Motor neuron (in vitro differentiated cells): ENCODE measurements around the gene HIPK2. TPM values are rescaled to one million over a fixed set of nuclear protein-coding genes. Genes with fewer than 3 reads are reported as not detected.
"Not testable (repeated sequence)": the region's sequence is repeated elsewhere in the genome, so short reads cannot be mapped to it uniquely, and the experiment has no call there.

ENCODE experiments used
- ATAC-seq, 8 experiments: fragments of 200-7000 bp; cut with Tn5 transposase; replicated peaks in 6 of 8; 2 replicates each; pipeline ENCODE4 v1.8.0; 2021; ENCODE audit warnings: mild to moderate bottlenecking in 8 of 8, moderate library complexity in 8 of 8
- H3K27ac ChIP-seq, 2 donors: fragments of 250-450 bp; sonication (Bioruptor Pico); 2 replicates each; pipeline ENCODE4 v1.9.0; 2021; ENCODE audit warnings: antibody characterized with exemption in 2 of 2, mild to moderate bottlenecking in 2 of 2, moderate library complexity in 1 of 2
- H3K4me1 ChIP-seq, 2 donors: fragments of 250-450 bp; sonication (Bioruptor Pico); replicated peaks in 1 of 2; 2 replicates each; pipeline ENCODE4 v1.6.1; 2021; ENCODE audit warnings: antibody characterized with exemption in 2 of 2, mild to moderate bottlenecking in 2 of 2, moderate library complexity in 1 of 2
- H3K4me3 ChIP-seq, 5 donors: fragments of 250-450 bp; sonication (Bioruptor Pico); 2 replicates each; pipeline ENCODE4 v1.9.0; 2021; ENCODE audit warnings: antibody characterized with exemption in 5 of 5, mild to moderate bottlenecking in 5 of 5, moderate library complexity in 4 of 5
- WGBS, 10 experiments: fragments of 450-650 bp; shearing (Covaris generic); methylation state at CpG; one replicate each; pipeline ENCODE4 v1.0.0; 2022; 5-methylcytosine and 5-hydroxymethylcytosine counted together
- in situ Hi-C, 9 experiments: fragments of 400-800 bp; cut with MboI; loops; one replicate each; pipeline ENCODE4 v1.15.0; 2021; ENCODE audit warnings: low sequenced_read_pairs in 9 of 9, low pct_unique_long_range_greater_than_20kb in 2 of 9; ENCODE audit not compliant: unreplicated experiment in 9 of 9
- total RNA-seq, 8 experiments: library from RNA; unstranded; fragments of 300-600 nt; gene quantifications; 2 replicates each; pipeline versions ENCODE4 v1.2.3 to v1.2.4, GENCODE V29; 2022

Gene HIPK2
- total RNA-seq, 8 experiments from 2014 or later = 2.0 to 34.9 (median 15.8) TPM

GRCh38 chr7:139673762-139674161 is 104.0 kb downstream of the HIPK2 start:
- WGBS, 10 experiments = 61 to 100% (median 87%) methylated on average over 1 to 6 of the region's 6 CpGs
- H3K27ac ChIP-seq = no peak overlapping the region

DNA sequence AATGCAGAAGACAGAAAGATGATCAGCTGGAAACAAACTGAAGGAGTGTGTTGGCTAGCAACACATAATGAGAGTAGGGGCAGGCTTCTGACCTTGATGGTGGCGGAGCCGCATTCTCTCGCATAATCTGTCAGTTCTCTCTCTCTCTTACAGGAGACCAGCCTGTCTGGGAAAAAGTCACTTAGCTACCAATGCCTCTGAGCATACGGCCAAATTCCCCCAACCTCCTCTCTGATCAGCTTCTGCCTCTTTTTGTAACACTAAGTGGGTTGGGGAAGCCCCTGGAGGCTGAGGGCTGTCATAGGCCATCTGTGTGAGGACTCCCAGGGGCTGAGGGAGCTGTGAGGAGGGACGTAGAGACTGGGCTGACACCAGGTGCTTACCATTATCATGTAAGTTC is 104.6 kb downstream of the HIPK2 start:
- ATAC-seq = peak in 5 of 8 experiments; percentile 67 to 90 (median 74)
- in situ Hi-C loops = no loop called here
- H3K4me3 ChIP-seq = no peak overlapping the region
- H3K27ac ChIP-seq = no peak overlapping the region
- WGBS, 10 experiments = 17 to 100% (median 41%) methylated on average over 1 to 5 of the region's 5 CpGs; no CpG with 5 or more reads in 3 of the 10 experiments
- peaks cover 7 to 9% of the 10 kb centered on the region in 2 donors for H3K4me1 ChIP-seq

More at GRCh38 chr7:139673762-139674161, 104.0 kb downstream of the HIPK2 start:
- in situ Hi-C loops = no loop called here
- ATAC-seq = peak in 1 of 8 experiments; percentile 3
- peaks cover 7 to 9% of the 10 kb centered on the region in 2 donors for H3K4me1 ChIP-seq
- no peak overlapping the region for H3K4me3 ChIP-seq

- ATAC-seq = no peak
- H3K4me1 ChIP-seq = peaks cover 7 to 9% of the 10 kb centered on the region in 2 donors
- no peak overlapping the region for H3K27ac ChIP-seq
- WGBS, 10 experiments = 81 to 100% (median 93%) methylated on average over 2 to 3 of the region's 3 CpGs; no CpG with 5 or more reads in 2 of the 10 experiments
- H3K4me3 ChIP-seq = no peak overlapping the region
- in situ Hi-C loops = no loop called here
Measured at GRCh38 chr7:139671967-139672366, 105.8 kb downstream of the HIPK2 start.

GRCh38 chr7:139670662-139671061 is 107.1 kb downstream of the HIPK2 start:
- ATAC-seq, H3K4me1 ChIP-seq, H3K4me3 ChIP-seq, in situ Hi-C loops, H3K27ac ChIP-seq: not testable (repeated sequence)
- 80 to 100% (median 92%) methylated on average over 1 to 7 of the region's 7 CpGs; no CpG with 5 or more reads in 1 of the 10 experiments for WGBS, 10 experiments

GRCh38 chr7:139669106-139670061 is 108.4 kb downstream of the HIPK2 start:
- no peak overlapping the region for H3K27ac ChIP-seq
- H3K4me1 ChIP-seq = peaks cover 7 to 9% of the 10 kb centered on the region in 2 donors
- in situ Hi-C loops = no loop called here
- WGBS, 10 experiments = 43 to 100% (median 78%) methylated on average over 1 to 11 of the region's 11 CpGs
- no peak for ATAC-seq
- no peak overlapping the region for H3K4me3 ChIP-seq

- WGBS, 10 experiments = 33 to 100% (median 89%) methylated on average over 1 of the region's 1 CpG; no CpG with 5 or more reads in 3 of the 10 experiments
- no peak overlapping the region for H3K27ac ChIP-seq
- no peaks in the 10 kb centered on the region for H3K4me1 ChIP-seq
- H3K4me3 ChIP-seq = no peak overlapping the region
- in situ Hi-C loops = no loop called here
- no peak for ATAC-seq
Measured at GRCh38 chr7:139667377-139667776, 110.4 kb downstream of the HIPK2 start.

GRCh38 chr7:139666501-139666900 is 111.3 kb downstream of the HIPK2 start:
- no peak overlapping the region for H3K4me3 ChIP-seq
- no peak for ATAC-seq
- in situ Hi-C loops = no loop called here
- WGBS, 10 experiments = 60 to 100% (median 91%) methylated on average over 1 to 5 of the region's 5 CpGs; no CpG with 5 or more reads in 3 of the 10 experiments
- H3K27ac ChIP-seq = no peak overlapping the region
- H3K4me1 ChIP-seq = no peaks in the 10 kb centered on the region

GRCh38 chr7:139664434-139664833 is 113.4 kb downstream of the HIPK2 start:
- in situ Hi-C loops = no loop called here

DNA sequence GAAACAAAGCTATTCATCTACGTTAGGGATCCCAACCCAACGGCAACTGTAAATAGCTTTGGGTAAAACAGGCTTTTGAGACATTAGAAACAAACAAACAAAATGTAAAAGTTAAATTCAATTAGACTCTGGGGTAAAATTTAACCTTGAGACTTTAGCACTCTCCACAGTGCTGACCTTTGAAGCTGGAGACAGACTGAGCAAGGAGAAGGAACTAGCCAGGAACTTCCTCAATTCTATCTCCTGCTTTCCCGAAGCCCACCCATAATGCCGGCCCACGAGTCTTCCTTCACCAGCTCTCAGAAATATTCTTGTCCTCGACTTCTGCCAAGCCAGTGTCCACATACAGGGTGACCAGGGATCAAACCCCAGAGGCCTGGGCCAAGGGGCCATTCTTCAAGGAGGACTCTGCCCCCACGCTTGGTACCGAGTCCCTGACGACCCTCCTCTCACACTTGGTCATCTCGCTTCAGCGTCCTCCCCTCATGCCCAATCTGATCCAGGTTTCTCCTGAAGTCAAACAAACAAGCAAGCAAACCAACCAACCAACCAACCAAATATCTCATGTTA is 114.1 kb downstream of the HIPK2 start:
- Histone ChIP-seq H3K27ac (no peak overlapping the region), H3K4me3 (no peak overlapping the region), H3K4me1 (peaks cover 20 to 22% of the 10 kb centered on the region in 2 donors)
- 84 to 100% (median 93%) methylated on average over 2 to 11 of the region's 11 CpGs; no CpG with 5 or more reads in 1 of the 10 experiments for WGBS, 10 experiments
- ATAC-seq = no peak
- in situ Hi-C loops = no loop called here

More at GRCh38 chr7:139664434-139664833, 113.4 kb downstream of the HIPK2 start:
- H3K4me3 ChIP-seq = no peak overlapping the region
- 63 to 100% (median 90%) methylated on average over 2 to 6 of the region's 6 CpGs; no CpG with 5 or more reads in 1 of the 10 experiments for WGBS, 10 experiments
- H3K4me1 ChIP-seq = peaks cover 13 to 14% of the 10 kb centered on the region in 2 donors
- no peak overlapping the region for H3K27ac ChIP-seq
- ATAC-seq = no peak

DNA sequence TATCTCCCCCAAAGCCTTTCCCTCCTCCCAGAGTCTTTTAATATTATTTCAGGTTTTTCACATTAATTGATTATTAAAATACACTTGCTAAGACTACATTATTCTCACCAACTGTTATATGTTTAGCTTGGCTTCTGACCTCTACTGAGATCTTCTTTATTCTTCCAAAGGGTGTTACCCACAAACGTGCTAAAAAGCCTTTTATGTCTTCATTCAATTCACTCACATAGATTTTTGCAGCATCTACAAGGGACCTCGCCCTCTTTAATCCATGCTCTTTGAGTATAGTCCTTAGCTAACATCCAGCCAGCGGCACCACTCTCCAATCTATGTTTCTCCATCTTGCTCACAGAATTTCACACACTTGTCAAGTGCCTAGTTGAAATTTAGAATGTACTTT is 115.9 kb downstream of the HIPK2 start:
- 33 to 85% (median 80%) methylated on average over 1 to 3 of the region's 3 CpGs; no CpG with 5 or more reads in 1 of the 10 experiments for WGBS, 10 experiments
- peak in 3 of 8 experiments; percentile 32 to 44 (median 41) for ATAC-seq
- H3K27ac ChIP-seq = no peak overlapping the region
- H3K4me3 ChIP-seq = no peak overlapping the region
- in situ Hi-C loops = no loop called here
- H3K4me1 ChIP-seq = peaks cover 23 to 26% of the 10 kb centered on the region in 2 donors

DNA sequence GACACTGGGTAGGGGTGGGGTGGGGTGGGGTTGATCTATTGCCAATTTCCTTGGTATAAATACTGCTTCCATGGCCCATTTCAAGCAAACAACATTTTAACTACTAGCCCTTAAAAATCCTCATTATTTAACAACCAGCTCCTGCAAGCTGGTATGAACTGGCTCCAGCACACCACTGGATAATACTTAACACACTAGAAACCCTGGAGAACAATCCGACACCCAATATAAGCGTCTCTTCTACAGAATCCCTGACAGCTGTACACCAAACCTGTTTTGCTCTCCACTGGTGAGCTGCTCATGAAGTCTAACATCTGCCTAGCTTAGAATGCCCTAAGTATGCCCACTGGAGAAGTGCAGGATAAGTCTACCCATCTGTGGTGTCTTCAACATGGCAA is 116.8 kb downstream of the HIPK2 start:
- 69 to 100% (median 82%) methylated on average over 1 to 2 of the region's 2 CpGs; no CpG with 5 or more reads in 6 of the 10 experiments for whole genome bisulfite sequencing, 10 experiments
- in situ Hi-C loops = no loop called here
- ATAC-seq = no peak
- Histone ChIP-seq H3K27ac (no peak overlapping the region), H3K4me3 (no peak overlapping the region), H3K4me1 (peaks cover 23 to 26% of the 10 kb centered on the region in 2 donors)

GRCh38 chr7:139660317-139661042 is 117.3 kb downstream of the HIPK2 start:
- in situ Hi-C loops = no loop called here
- no peak overlapping the region for H3K27ac ChIP-seq
- WGBS, 10 experiments = 57 to 100% (median 78%) methylated on average over 1 to 5 of the region's 10 CpGs; no CpG with 5 or more reads in 1 of the 10 experiments

More at GRCh38 chr7:139660317-139661042, 117.3 kb downstream of the HIPK2 start:
- Histone ChIP-seq H3K4me1 (peaks cover 24 to 26% of the 10 kb centered on the region in 2 donors), H3K4me3 (no peak overlapping the region)
- ATAC-seq = peak in 2 of 8 experiments; percentile 13 to 17
